ENCODE measurements around the gene MARK4. TPM values are rescaled to one million over a fixed set of nuclear protein-coding genes. Genes with fewer than 3 reads are reported as not detected.
"Not testable (repeated sequence)": the region's sequence is repeated elsewhere in the genome, so short reads cannot be mapped to it uniquely, and the experiment has no call there.

The MARK4 gene
- total RNA-seq, 4 donors from 2014 or later: 10.6 to 14.8 (median 12.0) TPM

GRCh38 chr19:45256836-45257235 lies 5.8 kb downstream of the MARK4 start:
- DNase-seq (ENCODE audit: low spot score) (no peak), ATAC-seq (ENCODE audit: low FRiP score) (no peak)
- no peak for TF ChIP-seq CTCF (IDR thresholded peaks at IDR 0.05)

- no peak for TF ChIP-seq CTCF (IDR thresholded peaks at IDR 0.05)
- DNase-seq (ENCODE audit: low spot score) (no peak), ATAC-seq (ENCODE audit: low FRiP score) (no peak)
These were observed 7.8 kb downstream of the MARK4 start for GRCh38 chr19:45258862-45259261.

- DNase-seq (ENCODE audit: low spot score) (no peak), ATAC-seq (ENCODE audit: low FRiP score) (no peak)
- no peak for TF ChIP-seq CTCF (IDR thresholded peaks at IDR 0.05)
These were observed 11.5 kb downstream of the MARK4 start for GRCh38 chr19:45262570-45262969.

- TF ChIP-seq CTCF (IDR thresholded peaks at IDR 0.05): no peak
These were observed 11.9 kb downstream of the MARK4 start for GRCh38 chr19:45263013-45263412.

GRCh38 chr19:45264781-45265317 lies 13.8 kb downstream of the MARK4 start:
- ATAC-seq (ENCODE audit: low FRiP score): no peak
- DNase-seq (ENCODE audit: low spot score): no peak
- TF ChIP-seq CTCF (IDR thresholded peaks at IDR 0.05): no peak

More at GRCh38 chr19:45263013-45263412, 11.9 kb downstream of the MARK4 start:
- ATAC-seq (ENCODE audit: low FRiP score) (no peak), DNase-seq (ENCODE audit: low spot score) (no peak)

- TF ChIP-seq CTCF (IDR thresholded peaks at IDR 0.05): no peak
- ATAC-seq (ENCODE audit: low FRiP score) (peak; percentile 10), DNase-seq (ENCODE audit: low spot score) (no peak)
These were observed 14.3 kb downstream of the MARK4 start for GRCh38 chr19:45265375-45265774.

GRCh38 chr19:45267296-45267695 lies 16.2 kb downstream of the MARK4 start:
- ATAC-seq (ENCODE audit: low FRiP score): no peak
- TF ChIP-seq CTCF (IDR thresholded peaks at IDR 0.05): no peak
- DNase-seq (ENCODE audit: low spot score): no peak

- DNase-seq (ENCODE audit: low spot score); ATAC-seq (ENCODE audit: low FRiP score): not testable (repeated sequence)
These were observed 18.9 kb downstream of the MARK4 start for GRCh38 chr19:45269939-45270338.
